Trophoblast cell (in vitro differentiated cells and primary cell): ENCODE results near the gene TFIP11.

ENCODE experiments used
- DNase-seq, 2 donors: peaks; one replicate each; pipeline ENCODE4 v3.0.0-alpha.2; 2016
- H2AFZ ChIP-seq: 2 replicates; pipeline ENCODE4 v1.6.1; 2013; ENCODE audit warnings: low read length, moderate library complexity, mild to moderate bottlenecking; ENCODE audit not compliant: insufficient read depth, poor library complexity
- H2AK5ac ChIP-seq: 2 replicates; pipeline ENCODE4 v1.6.1; 2013; ENCODE audit warnings: mild to moderate bottlenecking, low read length
- H2BK120ac ChIP-seq: 2 replicates; pipeline ENCODE4 v1.6.1; 2013; ENCODE audit warnings: low read length, mild to moderate bottlenecking, moderate library complexity; ENCODE audit not compliant: insufficient read depth, poor library complexity
- H2BK12ac ChIP-seq: 2 replicates; pipeline ENCODE4 v1.6.1; 2013; ENCODE audit warnings: mild to moderate bottlenecking, low read length, moderate library complexity
- H2BK5ac ChIP-seq: 2 replicates; pipeline ENCODE4 v1.6.1; 2013; ENCODE audit warnings: low read length, low read depth, moderate library complexity, mild to moderate bottlenecking; ENCODE audit not compliant: poor library complexity
- H3K14ac ChIP-seq: 2 replicates; pipeline ENCODE4 v1.6.1; 2013; ENCODE audit warnings: mild to moderate bottlenecking, low read length
- H3K18ac ChIP-seq: 2 replicates; pipeline ENCODE4 v1.6.1; 2013; ENCODE audit warnings: mild to moderate bottlenecking, low read length
- H3K23ac ChIP-seq: 2 replicates; pipeline ENCODE4 v1.6.1; 2013; ENCODE audit warnings: low read length
- H3K27ac ChIP-seq: 2 replicates; pipeline ENCODE4 v1.5.1; 2013; ENCODE audit warnings: low read depth, mild to moderate bottlenecking, inconsistent platforms, low read length, moderate library complexity
- H3K27me3 ChIP-seq: 2 replicates; pipeline ENCODE4 v1.6.1; 2013; ENCODE audit warnings: inconsistent platforms, mild to moderate bottlenecking, low read length, moderate library complexity; ENCODE audit not compliant: insufficient read depth
- H3K36me3 ChIP-seq, 2 experiments: 1 replicate in 1 of 2; 2 replicates in 1 of 2; pipeline ENCODE4 v1.6.1; 2013; ENCODE audit warnings: low read length in 2 of 2, mild to moderate bottlenecking in 2 of 2, moderate library complexity in 1 of 2; ENCODE audit not compliant: insufficient read depth in 2 of 2, control insufficient read depth in 1 of 2
- H3K4ac ChIP-seq: 2 replicates; pipeline ENCODE4 v1.6.1; 2013; ENCODE audit warnings: low read depth, mild to moderate bottlenecking, low read length, moderate library complexity
- H3K4me1 ChIP-seq, 2 experiments: 1 replicate in 1 of 2; 2 replicates in 1 of 2; pipeline ENCODE4 v1.6.1; 2013; ENCODE audit warnings: low read length in 2 of 2, mild to moderate bottlenecking in 2 of 2, moderate library complexity in 1 of 2; ENCODE audit not compliant: insufficient read depth in 2 of 2, control insufficient read depth in 1 of 2
- H3K4me2 ChIP-seq: 2 replicates; pipeline ENCODE4 v1.6.1; 2013; ENCODE audit warnings: inconsistent platforms, mild to moderate bottlenecking, low read length, moderate library complexity
- H3K4me3 ChIP-seq: 2 replicates; pipeline ENCODE4 v1.5.1; 2013; ENCODE audit warnings: mild to moderate bottlenecking, low read depth, low read length, inconsistent platforms
- H3K79me1 ChIP-seq: one replicate; pipeline ENCODE4 v1.6.1; 2013; ENCODE audit warnings: low read length
- H3K79me2 ChIP-seq: 2 replicates; pipeline ENCODE4 v1.6.1; 2013; ENCODE audit warnings: low read length, mild to moderate bottlenecking; ENCODE audit not compliant: control insufficient read depth, insufficient read depth, poor library complexity
- H3K9ac ChIP-seq: 2 replicates; pipeline ENCODE4 v1.6.1; 2013; ENCODE audit warnings: mild to moderate bottlenecking, low read length
- H3K9me3 ChIP-seq: 2 replicates; pipeline ENCODE4 v1.6.1; 2013; ENCODE audit warnings: low read depth, mild to moderate bottlenecking, control low read depth, inconsistent platforms, low read length; ENCODE audit not compliant: insufficient read depth
- H4K12ac ChIP-seq: 2 replicates; pipeline ENCODE4 v1.6.1; 2013; ENCODE audit warnings: low read depth, mild to moderate bottlenecking, low read length, moderate library complexity
- H4K8ac ChIP-seq: 2 replicates; pipeline ENCODE4 v1.6.1; 2013; ENCODE audit warnings: low read depth, mild to moderate bottlenecking, low read length, moderate library complexity
- H4K91ac ChIP-seq: one replicate; pipeline ENCODE4 v1.6.1; 2013; ENCODE audit warnings: low read depth, mild to moderate bottlenecking, low read length, moderate library complexity
- WGBS: extraction: QIAGEN DNeasy Blood & Tissue Kit; methylation state at CpG from one replicate; pipeline ENCODE4 v1.1.7; 2013; ENCODE audit warnings: missing lambda C conversion rate; ENCODE audit not compliant: insufficient read length, insufficient coverage; ENCODE audit errors: extremely low coverage; 5-methylcytosine and 5-hydroxymethylcytosine counted together

The TFIP11 gene

DNA sequence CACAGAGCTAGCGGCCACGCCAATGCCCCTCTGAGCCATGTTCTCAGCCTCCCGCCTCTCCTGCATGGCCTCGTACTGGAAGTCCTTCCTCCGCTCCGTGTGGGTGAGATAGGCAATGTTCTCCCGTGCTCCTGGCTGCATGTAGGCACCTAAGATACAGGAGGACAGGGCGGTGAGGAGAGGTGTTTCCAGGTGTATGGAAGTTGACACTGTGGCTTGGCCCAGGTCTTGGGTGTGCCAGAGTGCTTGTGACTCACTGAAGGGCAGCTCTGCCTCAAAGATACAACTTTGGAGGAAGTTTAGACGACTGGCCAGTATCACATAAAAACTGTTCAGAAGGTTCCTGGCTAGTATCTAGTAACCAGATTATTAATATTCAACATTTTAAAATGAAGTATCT lies 20.1 kb downstream of the TFIP11 start:
- Histone ChIP-seq H3K36me3 (peaks cover 44 to 81% of the 10 kb centered on the region in 2 experiments), H3K4ac (no peak overlapping the region), H2BK12ac (no peak overlapping the region), H4K8ac (no peak overlapping the region), H3K4me3 (no peak overlapping the region), H3K27me3 (no peaks in the 10 kb centered on the region), H2AK5ac (no peak overlapping the region), H3K4me1 (no peaks in the 10 kb centered on the region), H3K27ac (no peak overlapping the region), H2BK5ac (no peak overlapping the region), H3K4me2 (no peak overlapping the region), H3K23ac (no peak overlapping the region), H3K14ac (no peak overlapping the region), H3K18ac (no peak overlapping the region), H3K79me1 (no peaks in the 10 kb centered on the region), H4K91ac (no peak overlapping the region), H3K9ac (no peak overlapping the region), H4K12ac (no peak overlapping the region), H3K9me3 (no peaks in the 10 kb centered on the region), H2BK120ac (no peak overlapping the region), H2AFZ (no peak overlapping the region), H3K79me2 (no peaks in the 10 kb centered on the region)
- no CpG with 5 or more reads among the region's 9 CpGs for WGBS
- no peak for DNase-seq

GRCh38 chr22:26489447-26490036 lies 22.7 kb downstream of the TFIP11 start:
- Histone ChIP-seq H3K18ac (no peak overlapping the region), H2BK120ac (no peak overlapping the region), H3K79me2 (no peaks in the 10 kb centered on the region), H2BK12ac (no peak overlapping the region), H3K23ac (no peak overlapping the region), H4K12ac (no peak overlapping the region), H3K36me3 (peaks cover 30 to 64% of the 10 kb centered on the region in 2 experiments), H2AK5ac (no peak overlapping the region), H3K4me2 (no peak overlapping the region), H3K14ac (no peak overlapping the region), H3K27me3 (no peaks in the 10 kb centered on the region), H4K91ac (no peak overlapping the region), H2AFZ (no peak overlapping the region), H3K4me3 (no peak overlapping the region), H3K27ac (no peak overlapping the region), H3K4me1 (no peaks in the 10 kb centered on the region), H3K9me3 (no peaks in the 10 kb centered on the region), H3K9ac (no peak overlapping the region), H4K8ac (no peak overlapping the region), H2BK5ac (no peak overlapping the region), H3K4ac (no peak overlapping the region), H3K79me1 (no peaks in the 10 kb centered on the region)
- no CpG with 5 or more reads among the region's 4 CpGs for WGBS
- no peak for DNase-seq

DNA sequence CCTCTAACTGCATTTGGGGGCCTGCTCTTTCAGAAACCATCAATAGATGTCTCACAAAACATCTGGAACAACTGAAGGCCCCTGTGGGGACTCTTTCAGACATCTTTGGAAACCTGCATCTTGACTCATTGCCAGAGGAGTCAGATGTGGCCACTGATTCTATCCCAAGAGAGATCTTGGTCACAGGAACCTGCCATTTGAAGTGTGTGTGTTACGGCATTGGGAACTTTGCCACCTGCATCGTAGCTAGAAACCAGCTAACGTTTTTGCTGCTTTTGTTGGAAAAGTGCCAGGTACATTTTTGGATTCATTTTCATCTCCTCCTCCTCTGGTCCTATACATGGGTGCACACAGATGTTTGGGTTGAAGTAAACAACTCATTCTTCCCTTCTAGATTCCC lies 24.3 kb downstream of the TFIP11 start:
- Histone ChIP-seq H3K4me3 (no peak overlapping the region), H2BK120ac (no peak overlapping the region), H3K27ac (no peak overlapping the region), H3K4me2 (no peak overlapping the region), H3K79me1 (peaks cover 9% of the 10 kb centered on the region), H4K91ac (no peak overlapping the region), H2AFZ (no peak overlapping the region), H3K79me2 (peaks cover 7% of the 10 kb centered on the region), H3K14ac (no peak overlapping the region), H2BK5ac (no peak overlapping the region), H3K4ac (no peak overlapping the region), H3K23ac (no peak overlapping the region), H3K9me3 (no peaks in the 10 kb centered on the region), H4K12ac (no peak overlapping the region), H3K27me3 (no peaks in the 10 kb centered on the region), H2AK5ac (no peak overlapping the region), H3K36me3 (peaks cover 20 to 50% of the 10 kb centered on the region in 2 experiments), H3K9ac (no peak overlapping the region), H3K4me1 (peaks cover 1 to 2% of the 10 kb centered on the region in 2 experiments), H2BK12ac (no peak overlapping the region), H4K8ac (no peak overlapping the region), H3K18ac (no peak overlapping the region)
- no CpG with 5 or more reads among the region's 3 CpGs for WGBS
- DNase-seq, result no peak

GRCh38 chr22:26486394-26486793 lies 25.9 kb downstream of the TFIP11 start:
- Histone ChIP-seq H2AK5ac (no peak overlapping the region), H3K79me2 (peaks cover 7% of the 10 kb centered on the region), H3K36me3 (peaks cover 10 to 39% of the 10 kb centered on the region in 2 experiments), H2BK5ac (no peak overlapping the region), H2BK12ac (no peak overlapping the region), H4K91ac (no peak overlapping the region), H3K4me1 (peaks cover 2% of the 10 kb centered on the region in 2 experiments), H3K14ac (no peak overlapping the region), H3K9ac (no peak overlapping the region), H3K27me3 (no peaks in the 10 kb centered on the region), H3K9me3 (no peaks in the 10 kb centered on the region), H3K4me3 (no peak overlapping the region), H3K23ac (no peak overlapping the region), H2AFZ (no peak overlapping the region), H3K27ac (no peak overlapping the region), H3K18ac (no peak overlapping the region), H3K4me2 (no peak overlapping the region), H4K8ac (no peak overlapping the region), H3K4ac (no peak overlapping the region), H4K12ac (no peak overlapping the region), H3K79me1 (peaks cover 9% of the 10 kb centered on the region), H2BK120ac (no peak overlapping the region)
- no peak for DNase-seq
- WGBS, result no CpG with 5 or more reads among the region's 5 CpGs
